ENCODE data around the gene FAM118A.

DNA sequence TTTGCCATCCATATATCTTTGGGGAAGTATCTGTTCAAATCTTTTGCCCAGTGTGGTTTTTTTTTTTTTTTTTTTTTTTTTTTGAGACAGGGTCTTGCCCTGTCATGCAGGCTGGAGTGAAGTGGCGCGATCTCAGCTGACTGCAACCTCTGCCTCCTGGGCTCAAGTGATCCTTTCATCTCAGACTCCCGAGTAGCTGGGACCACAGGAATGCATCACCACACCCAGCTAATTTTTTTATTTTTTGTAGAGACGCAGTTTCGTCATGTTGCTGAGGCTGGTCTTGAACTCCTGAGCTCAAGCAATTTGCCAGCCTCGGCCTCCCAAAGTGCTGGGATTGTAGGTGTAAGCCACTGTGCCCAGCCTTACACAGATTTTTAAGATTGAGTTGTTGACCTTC, 4.8 kb upstream of the FAM118A start:
- no peak for TF ChIP-seq CTCF (IDR thresholded peaks at IDR 0.05)
- no peak for TF ChIP-seq CREB1 (CRISPR knock-in tag; IDR thresholded peaks at IDR 0.05)
- TF ChIP-seq, protein P1, sequence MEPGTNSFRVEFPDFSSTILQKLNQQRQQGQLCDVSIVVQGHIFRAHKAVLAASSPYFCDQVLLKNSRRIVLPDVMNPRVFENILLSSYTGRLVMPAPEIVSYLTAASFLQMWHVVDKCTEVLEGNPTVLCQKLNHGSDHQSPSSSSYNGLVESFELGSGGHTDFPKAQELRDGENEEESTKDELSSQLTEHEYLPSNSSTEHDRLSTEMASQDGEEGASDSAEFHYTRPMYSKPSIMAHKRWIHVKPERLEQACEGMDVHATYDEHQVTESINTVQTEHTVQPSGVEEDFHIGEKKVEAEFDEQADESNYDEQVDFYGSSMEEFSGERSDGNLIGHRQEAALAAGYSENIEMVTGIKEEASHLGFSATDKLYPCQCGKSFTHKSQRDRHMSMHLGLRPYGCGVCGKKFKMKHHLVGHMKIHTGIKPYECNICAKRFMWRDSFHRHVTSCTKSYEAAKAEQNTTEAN (CRISPR knock-in tag; IDR thresholded peaks at IDR 0.05), result no peak
- no peak for TF ChIP-seq NR3C1 (CRISPR knock-in tag; conservative IDR thresholded peaks at IDR 0.05; ENCODE audit: low read depth)
- TF ChIP-seq NR1H2 (CRISPR knock-in tag; IDR thresholded peaks at IDR 0.05), result no peak
- TF ChIP-seq FOXK1 (CRISPR knock-in tag; IDR thresholded peaks at IDR 0.05), result no peak
- TF ChIP-seq, protein P2, sequence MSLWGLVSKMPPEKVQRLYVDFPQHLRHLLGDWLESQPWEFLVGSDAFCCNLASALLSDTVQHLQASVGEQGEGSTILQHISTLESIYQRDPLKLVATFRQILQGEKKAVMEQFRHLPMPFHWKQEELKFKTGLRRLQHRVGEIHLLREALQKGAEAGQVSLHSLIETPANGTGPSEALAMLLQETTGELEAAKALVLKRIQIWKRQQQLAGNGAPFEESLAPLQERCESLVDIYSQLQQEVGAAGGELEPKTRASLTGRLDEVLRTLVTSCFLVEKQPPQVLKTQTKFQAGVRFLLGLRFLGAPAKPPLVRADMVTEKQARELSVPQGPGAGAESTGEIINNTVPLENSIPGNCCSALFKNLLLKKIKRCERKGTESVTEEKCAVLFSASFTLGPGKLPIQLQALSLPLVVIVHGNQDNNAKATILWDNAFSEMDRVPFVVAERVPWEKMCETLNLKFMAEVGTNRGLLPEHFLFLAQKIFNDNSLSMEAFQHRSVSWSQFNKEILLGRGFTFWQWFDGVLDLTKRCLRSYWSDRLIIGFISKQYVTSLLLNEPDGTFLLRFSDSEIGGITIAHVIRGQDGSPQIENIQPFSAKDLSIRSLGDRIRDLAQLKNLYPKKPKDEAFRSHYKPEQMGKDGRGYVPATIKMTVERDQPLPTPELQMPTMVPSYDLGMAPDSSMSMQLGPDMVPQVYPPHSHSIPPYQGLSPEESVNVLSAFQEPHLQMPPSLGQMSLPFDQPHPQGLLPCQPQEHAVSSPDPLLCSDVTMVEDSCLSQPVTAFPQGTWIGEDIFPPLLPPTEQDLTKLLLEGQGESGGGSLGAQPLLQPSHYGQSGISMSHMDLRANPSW (CRISPR knock-in tag; conservative IDR thresholded peaks at IDR 0.05; ENCODE audit: low read depth), result no peak
- TF ChIP-seq ATF3 (CRISPR knock-in tag; conservative IDR thresholded peaks at IDR 0.05), result no peak
- no peak for TF ChIP-seq ZNF232 (CRISPR knock-in tag; IDR thresholded peaks at IDR 0.05)
- no peak for TF ChIP-seq ZNF121 (CRISPR knock-in tag; IDR thresholded peaks at IDR 0.05)
- TF ChIP-seq, protein P3, sequence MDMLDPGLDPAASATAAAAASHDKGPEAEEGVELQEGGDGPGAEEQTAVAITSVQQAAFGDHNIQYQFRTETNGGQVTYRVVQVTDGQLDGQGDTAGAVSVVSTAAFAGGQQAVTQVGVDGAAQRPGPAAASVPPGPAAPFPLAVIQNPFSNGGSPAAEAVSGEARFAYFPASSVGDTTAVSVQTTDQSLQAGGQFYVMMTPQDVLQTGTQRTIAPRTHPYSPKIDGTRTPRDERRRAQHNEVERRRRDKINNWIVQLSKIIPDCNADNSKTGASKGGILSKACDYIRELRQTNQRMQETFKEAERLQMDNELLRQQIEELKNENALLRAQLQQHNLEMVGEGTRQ (CRISPR knock-in tag; IDR thresholded peaks at IDR 0.05), result no peak
- no peak for TF ChIP-seq E2F1 (CRISPR knock-in tag; IDR thresholded peaks at IDR 0.05)
- TF ChIP-seq, protein P4, sequence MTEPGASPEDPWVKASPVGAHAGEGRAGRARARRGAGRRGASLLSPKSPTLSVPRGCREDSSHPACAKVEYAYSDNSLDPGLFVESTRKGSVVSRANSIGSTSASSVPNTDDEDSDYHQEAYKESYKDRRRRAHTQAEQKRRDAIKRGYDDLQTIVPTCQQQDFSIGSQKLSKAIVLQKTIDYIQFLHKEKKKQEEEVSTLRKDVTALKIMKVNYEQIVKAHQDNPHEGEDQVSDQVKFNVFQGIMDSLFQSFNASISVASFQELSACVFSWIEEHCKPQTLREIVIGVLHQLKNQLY (CRISPR knock-in tag; IDR thresholded peaks at IDR 0.05), result no peak

All from WTC11 (cell line).